Adrenal gland (tissue), 5 donors: ENCODE measurements around the gene SERTM2.

Experiments used
- CTCF ChIP-seq, 6 experiments: fragments of 450-650 bp in 4 of 6; fragments of 200-600 bp in 2 of 6; sonication (generic) in 1 of 6; IDR thresholded peaks; 1 replicate in 5 of 6; 2 replicates in 1 of 6; pipeline versions ENCODE4 v1.5.1 to v1.8.0; 2016 to 2021; ENCODE audit warnings: antibody characterized with exemption in 6 of 6, mild to moderate bottlenecking in 2 of 6, moderate library complexity in 1 of 6
- POLR2A ChIP-seq, 2 donors: fragments of 450-650 bp; IDR thresholded peaks; one replicate each; pipeline ENCODE4 v1.6.1; 2017; ENCODE audit warnings: antibody characterized with exemption in 2 of 2, mild to moderate bottlenecking in 2 of 2, moderate library complexity in 1 of 2
- donor health status: DM: no; HTN: no; CAD: no.

DNA sequence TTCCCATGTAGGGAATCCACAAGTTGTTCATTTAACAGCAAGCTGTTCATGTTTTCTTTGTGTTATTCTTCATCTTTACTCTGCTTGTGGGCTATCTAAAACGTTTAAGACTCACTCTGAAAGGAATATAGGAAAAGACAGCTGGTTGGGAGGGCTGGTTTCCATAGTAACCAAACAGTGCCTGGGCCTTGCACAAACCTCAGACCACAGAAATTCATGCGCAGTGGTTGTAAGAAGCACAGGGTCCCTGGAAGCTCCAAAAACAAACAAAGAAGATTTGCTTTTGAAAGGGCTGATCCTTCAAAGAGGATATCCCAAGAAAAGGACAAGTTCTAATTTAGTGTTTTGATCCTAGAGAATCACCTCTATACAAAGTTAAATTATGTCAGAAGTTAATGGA is 7.8 kb downstream of the SERTM2 start:
- TF ChIP-seq CTCF (IDR thresholded peaks at IDR 0.05) (no peak), POLR2A (IDR thresholded peaks at IDR 0.05) (no peak)
